HCT116 (cell line): ENCODE measurements around the gene ZNF763.
"Not testable (repeated sequence)": the region's sequence is repeated elsewhere in the genome, so short reads cannot be mapped to it uniquely, and the experiment has no call there.

Source experiments
- CTCF ChIP-seq, 3 experiments: fragments of 200-600 bp in 1 of 3; sonication (generic) in 1 of 3; IDR thresholded peaks in 2 of 3; conservative IDR thresholded peaks in 1 of 3; 2 replicates each; pipeline ENCODE4 v1.5.1; 2012 to 2017; ENCODE audit warnings: low read depth in 2 of 3, low read length in 2 of 3, antibody characterized with exemption in 1 of 3, borderline replicate concordance in 1 of 3, control low read depth in 1 of 3, mild to moderate bottlenecking in 1 of 3, mixed read lengths in 1 of 3, mixed run types in 1 of 3, moderate library complexity in 1 of 3; ENCODE audit not compliant: insufficient read depth in 1 of 3
- EZH2 ChIP-seq: fragments of 200-600 bp; sonication (generic); IDR thresholded peaks from 2 replicates; pipeline ENCODE4 v1.6.1; 2017; ENCODE audit warnings: antibody characterized with exemption, mixed run types
- POLR2A ChIP-seq: IDR thresholded peaks from 2 replicates; pipeline ENCODE4 v1.7.0; 2011; ENCODE audit warnings: borderline replicate concordance; ENCODE audit not compliant: insufficient read depth, insufficient read length; ENCODE audit errors: extremely low read depth
- POLR2AphosphoS5 ChIP-seq: IDR thresholded peaks from 2 replicates; pipeline ENCODE4 v1.6.1; 2011; ENCODE audit warnings: mild to moderate bottlenecking, low read depth, low read length, moderate library complexity
- SRF ChIP-seq: IDR thresholded peaks from 2 replicates; pipeline ENCODE4 v1.6.1; 2012; ENCODE audit warnings: low read depth

- TF ChIP-seq CTCF (IDR thresholded peaks at IDR 0.05 in 2 of 3, conservative IDR thresholded peaks at IDR 0.05 in 1 of 3; ENCODE audit: borderline replicate concordance in 1 of 3, insufficient read depth in 1 of 3, low read depth in 2 of 3, low read length in 2 of 3); POLR2AphosphoS5; POLR2A; EZH2; SRF: not testable (repeated sequence)
Observed at GRCh38 chr19:11991921-11992320, 27.1 kb downstream of the ZNF763 start.
